DMS53 (cell line): ENCODE measurements around the gene CNTN6.

Experiments
- DNase-seq: peaks from one replicate; lab custom pipeline; 2025; lab: John Stamatoyannopoulos, UW

CNTN6 gene

GRCh38 chr3:1092771-1093170 lies at the start of gene CNTN6:
Gene CNTN6, plus strand, starts transcription at chr3:1093024. Its CDS starts 54,985 bp downstream, at chr3:1148009.
- no peak for DNase-seq

GRCh38 chr3:1048558-1048957 lies 44.3 kb upstream of the CNTN6 start:
- DNase-seq: no peak

GRCh38 chr3:1055870-1056269 lies 37.0 kb upstream of the CNTN6 start:
- DNase-seq: no peak

- DNase-seq: no peak
These were observed 36.1 kb upstream of the CNTN6 start for GRCh38 chr3:1056744-1057143.

- no peak for DNase-seq
These were observed 35.4 kb upstream of the CNTN6 start for GRCh38 chr3:1057436-1057835.

GRCh38 chr3:1068985-1069384 lies 23.8 kb upstream of the CNTN6 start:
- no peak for DNase-seq

GRCh38 chr3:1072041-1072440 lies 20.8 kb upstream of the CNTN6 start:
- DNase-seq: no peak

- DNase-seq: no peak
These were observed 13.2 kb upstream of the CNTN6 start for GRCh38 chr3:1079662-1080061.

GRCh38 chr3:1082108-1082507 lies 10.7 kb upstream of the CNTN6 start:
- peak; percentile 68 for DNase-seq

- DNase-seq: peak; percentile 22
These were observed 5.7 kb upstream of the CNTN6 start for GRCh38 chr3:1087066-1087560.

GRCh38 chr3:1088503-1088902 lies 4.3 kb upstream of the CNTN6 start:
- DNase-seq: no peak

GRCh38 chr3:1091286-1091685 lies 1.5 kb upstream of the CNTN6 start:
- no peak for DNase-seq

- DNase-seq: no peak
These were observed 763 bp upstream of the CNTN6 start for GRCh38 chr3:1092061-1092460.

- no peak for DNase-seq
These were observed 393 bp downstream of the CNTN6 start for GRCh38 chr3:1093217-1093616.

GRCh38 chr3:1103525-1103924 lies 10.7 kb downstream of the CNTN6 start:
- DNase-seq: no peak

GRCh38 chr3:1117843-1118473 lies 25.1 kb downstream of the CNTN6 start:
- peak; percentile 0 for DNase-seq

GRCh38 chr3:1131166-1131565 lies 38.3 kb downstream of the CNTN6 start:
- DNase-seq: no peak

- no peak for DNase-seq
These were observed 42.4 kb downstream of the CNTN6 start for GRCh38 chr3:1135194-1135593.

- no peak for DNase-seq
These were observed 45.2 kb downstream of the CNTN6 start for GRCh38 chr3:1138036-1138435.

- DNase-seq: no peak
These were observed 46.2 kb downstream of the CNTN6 start for GRCh38 chr3:1139071-1139470.

GRCh38 chr3:1147326-1147725 lies 54.5 kb downstream of the CNTN6 start:
- DNase-seq: no peak

GRCh38 chr3:1147819-1148218 lies 55.0 kb downstream of the CNTN6 start:
- DNase-seq: no peak

GRCh38 chr3:1164101-1164500 lies 71.3 kb downstream of the CNTN6 start:
- no peak for DNase-seq

- DNase-seq: no peak
These were observed 78.5 kb downstream of the CNTN6 start for GRCh38 chr3:1171320-1171719.
